Right ventricle myocardium inferior (tissue), 1 donor: ENCODE data around the gene DDA1. TPM values are rescaled to one million over a fixed set of nuclear protein-coding genes. Genes with fewer than 3 reads are reported as not detected.

Experiments
- ATAC-seq: fragments of 200-7000 bp; cut with Tn5 transposase; one replicate; pipeline ENCODE4 v1.9.1; 2020; ENCODE audit warnings: mild to moderate bottlenecking, moderate library complexity
- DNase-seq: peaks from one replicate; pipeline ENCODE4 v3.0.0; 2021; ENCODE audit errors: missing footprints
- intact Hi-C: fragments of 100-400 bp; cut with DNase I; formaldehyde crosslinking; loops from one replicate; pipeline ENCODE4 v1.11.0; 2022
- total RNA-seq: library from RNA; stranded (reverse); fragmentation: NEBNext Ultra II Directional; extraction: Animal tissue kit (Norgen Biotek cat#: 25700); gene quantifications from one replicate; pipeline ENCODE4 v1.2.1, GENCODE V29; 2021
- donor health status: DM: no; HTN: yes; CAD: no; lungs with severe emphysema.

The DDA1 gene
- total RNA-seq, 1 donor from 2014 or later: 28.8 TPM

DNA sequence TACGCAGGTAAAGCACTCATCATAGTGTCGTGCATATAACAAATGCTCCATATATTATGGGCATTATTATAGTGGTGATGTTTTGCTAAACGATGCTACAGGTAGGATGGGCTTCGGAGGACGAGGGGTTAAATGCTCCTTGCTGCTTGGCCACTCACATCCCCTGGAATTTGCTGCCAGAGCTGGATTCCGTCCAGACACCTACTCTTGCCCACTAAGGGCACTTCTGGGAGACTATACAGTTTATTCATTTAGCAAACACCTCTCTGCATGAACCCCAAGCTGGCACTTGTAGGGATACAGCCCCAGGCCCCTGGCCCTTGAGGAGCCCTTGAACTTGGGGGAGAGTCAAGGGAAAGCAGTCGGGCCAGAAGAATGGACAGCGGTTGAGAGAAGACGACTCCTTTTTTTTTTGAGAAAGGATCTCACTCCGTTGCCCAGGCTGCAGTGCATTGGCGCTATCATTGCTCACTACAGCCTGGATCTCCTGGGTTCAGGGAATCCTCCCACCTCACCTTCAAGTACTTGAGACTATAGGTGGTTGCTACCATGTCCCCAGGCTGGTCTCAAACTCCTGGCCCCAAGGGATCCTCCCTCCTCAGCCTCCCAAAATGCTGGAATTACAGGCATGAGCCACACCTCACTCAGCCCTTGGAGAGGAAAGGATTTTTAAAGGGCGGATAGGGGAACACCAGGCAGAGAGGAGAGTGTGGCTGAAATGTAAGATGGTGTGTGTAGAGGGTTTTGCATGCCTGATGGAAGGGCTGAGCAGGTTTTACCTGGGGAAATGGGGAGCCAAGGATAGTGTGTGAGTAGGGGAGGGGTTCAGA, 4.8 kb upstream of the DDA1 start:
- intact Hi-C loops: loop anchor here (1.0 to 2.0 kb wide), 2 partner anchors 32 to 37 kb away; partner anchors contain the start of genes BABAM1 and GTPBP3
- no peak for DNase-seq
- ATAC-seq: no peak

DNA sequence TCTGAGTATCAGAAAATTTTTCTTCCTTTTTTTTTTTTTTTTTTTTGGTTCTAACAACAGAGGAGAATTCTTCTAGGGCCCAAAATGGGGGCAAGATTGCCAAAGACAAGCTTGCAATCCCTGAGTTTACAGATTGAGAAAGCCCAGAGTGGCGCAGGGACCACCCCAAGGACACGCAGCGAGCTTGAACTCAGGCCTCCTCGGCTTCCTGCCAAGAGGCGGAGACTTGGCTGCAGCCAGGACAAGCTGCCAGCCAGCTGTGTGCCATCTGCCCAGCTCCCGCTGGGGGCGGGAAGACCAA, 4.2 kb upstream of the DDA1 start:
- DNase-seq (no peak), ATAC-seq (no peak)
- intact Hi-C loops: loop anchor here (1.0 to 2.0 kb wide), 2 partner anchors 32 to 38 kb away; partner anchors contain the start of genes BABAM1 and GTPBP3

DNA sequence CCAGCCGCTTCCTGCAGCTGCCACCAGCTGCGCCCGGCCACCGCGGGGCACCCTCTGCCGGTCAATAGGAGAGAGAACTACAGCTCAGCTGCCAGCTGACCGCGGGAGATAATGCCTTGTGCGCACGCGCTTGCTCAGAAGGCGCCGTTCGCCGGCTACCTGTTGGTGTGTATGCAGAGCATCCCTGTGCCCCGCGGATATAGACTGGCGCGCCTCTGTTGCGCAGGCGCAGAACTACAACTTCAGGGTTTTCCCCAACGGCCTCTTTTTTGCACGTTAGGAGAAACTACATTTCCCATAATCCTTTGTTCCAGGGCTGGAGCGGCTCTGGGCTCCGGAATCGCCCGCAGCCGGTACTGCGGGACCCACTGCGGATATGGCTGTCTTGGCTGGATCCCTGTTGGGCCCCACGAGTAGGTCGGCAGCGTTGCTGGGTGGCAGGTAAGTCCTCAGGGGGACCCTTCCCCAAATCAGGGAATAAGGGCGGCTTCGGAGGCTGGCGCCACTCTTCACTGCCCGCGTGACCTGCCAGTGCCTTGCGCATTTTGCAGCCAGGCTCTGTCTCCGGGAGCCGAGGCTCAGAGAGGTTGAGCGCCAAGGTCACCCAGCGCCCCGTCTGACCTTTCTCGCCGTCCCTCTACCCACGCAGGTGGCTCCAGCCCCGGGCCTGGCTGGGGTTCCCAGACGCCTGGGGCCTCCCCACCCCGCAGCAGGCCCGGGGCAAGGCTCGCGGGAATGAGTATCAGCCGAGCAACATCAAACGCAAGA, 3.7 kb upstream of the DDA1 start, which contains the start of gene MRPL34:
Gene MRPL34 (plus strand): TSS at position 356 of the 768 bp plus-strand sequence. CDS start 21 bp downstream, at position 377.
- intact Hi-C loops: loop anchor here (1.0 to 2.0 kb wide), 2 partner anchors 31 to 38 kb away; partner anchors contain the start of genes BABAM1 and GTPBP3
- ATAC-seq (peak; percentile 68), DNase-seq (peak; percentile 96)

DNA sequence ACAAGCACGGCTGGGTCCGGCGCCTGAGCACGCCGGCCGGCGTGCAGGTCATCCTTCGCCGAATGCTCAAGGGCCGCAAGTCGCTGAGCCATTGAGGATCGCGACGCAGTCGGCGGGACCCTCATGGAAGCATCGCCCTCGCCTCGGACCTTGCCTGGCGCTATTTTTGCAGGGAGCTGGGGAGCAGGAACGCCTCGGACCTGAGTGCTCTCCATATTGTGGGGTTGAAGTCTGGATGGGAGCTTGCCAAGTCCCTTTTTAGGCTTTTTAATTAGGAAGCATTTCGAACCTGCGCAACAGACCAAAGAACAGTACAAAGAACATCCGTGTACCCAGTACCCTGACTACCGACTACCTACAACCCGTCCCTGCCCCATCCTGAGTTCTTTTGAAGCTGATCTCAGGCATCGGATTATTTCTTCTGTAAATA, 3.1 kb upstream of the DDA1 start:
- ATAC-seq (no peak), DNase-seq (no peak)
- intact Hi-C loops: no loop called here

DNA sequence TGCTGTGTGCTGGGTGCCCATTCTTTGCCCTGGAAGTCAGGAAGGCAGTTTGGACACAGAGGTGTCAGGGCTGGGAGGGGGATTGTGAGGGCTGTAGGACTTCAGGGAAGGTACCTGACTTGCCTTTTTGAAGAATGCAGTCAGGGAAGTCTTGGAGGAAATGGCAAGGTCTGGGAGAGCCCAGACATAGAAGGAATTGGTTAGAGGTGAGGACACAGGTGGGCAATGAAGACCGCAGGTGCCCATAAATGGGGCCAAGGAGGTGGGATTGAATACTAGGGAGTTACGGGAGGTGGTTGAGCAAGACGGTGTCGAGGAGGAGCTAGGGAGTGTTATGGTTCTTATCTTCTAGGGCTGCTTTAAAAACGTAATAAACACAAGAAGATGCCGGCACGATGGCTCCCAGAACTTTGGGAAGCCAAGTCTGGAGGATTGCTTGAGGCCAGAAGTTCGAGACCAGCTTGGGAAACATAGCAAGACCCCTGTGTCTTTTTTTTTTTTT, 1.4 kb upstream of the DDA1 start:
- intact Hi-C loops: no loop called here
- ATAC-seq (no peak), DNase-seq (no peak)

DNA sequence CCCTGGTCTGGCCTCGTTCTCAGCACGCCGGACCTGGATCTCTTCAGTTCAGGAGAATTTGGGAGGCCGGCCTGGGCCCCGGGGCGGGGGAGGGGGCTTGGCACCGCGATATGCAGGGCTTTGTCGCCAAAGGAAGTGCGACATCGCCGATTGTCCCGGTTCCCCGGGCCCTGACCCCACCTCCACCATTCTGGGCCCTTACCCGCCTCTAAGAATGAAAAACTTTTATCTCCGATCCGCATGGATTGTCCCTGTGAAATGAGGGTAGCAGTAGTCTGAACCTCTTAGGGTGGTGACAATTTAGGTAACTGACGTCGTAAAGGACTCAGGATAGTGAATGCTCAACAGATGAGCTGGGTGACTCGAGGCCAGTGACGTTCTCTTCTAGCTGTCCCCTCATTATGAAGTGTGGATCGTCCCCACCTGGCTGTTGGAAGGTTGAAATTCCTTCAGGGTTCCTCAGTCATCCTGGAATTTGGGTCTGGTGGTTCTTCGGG, 650 bp downstream of the DDA1 start:
- intact Hi-C loops: no loop called here
- DNase-seq (no peak), ATAC-seq (no peak)

DNA sequence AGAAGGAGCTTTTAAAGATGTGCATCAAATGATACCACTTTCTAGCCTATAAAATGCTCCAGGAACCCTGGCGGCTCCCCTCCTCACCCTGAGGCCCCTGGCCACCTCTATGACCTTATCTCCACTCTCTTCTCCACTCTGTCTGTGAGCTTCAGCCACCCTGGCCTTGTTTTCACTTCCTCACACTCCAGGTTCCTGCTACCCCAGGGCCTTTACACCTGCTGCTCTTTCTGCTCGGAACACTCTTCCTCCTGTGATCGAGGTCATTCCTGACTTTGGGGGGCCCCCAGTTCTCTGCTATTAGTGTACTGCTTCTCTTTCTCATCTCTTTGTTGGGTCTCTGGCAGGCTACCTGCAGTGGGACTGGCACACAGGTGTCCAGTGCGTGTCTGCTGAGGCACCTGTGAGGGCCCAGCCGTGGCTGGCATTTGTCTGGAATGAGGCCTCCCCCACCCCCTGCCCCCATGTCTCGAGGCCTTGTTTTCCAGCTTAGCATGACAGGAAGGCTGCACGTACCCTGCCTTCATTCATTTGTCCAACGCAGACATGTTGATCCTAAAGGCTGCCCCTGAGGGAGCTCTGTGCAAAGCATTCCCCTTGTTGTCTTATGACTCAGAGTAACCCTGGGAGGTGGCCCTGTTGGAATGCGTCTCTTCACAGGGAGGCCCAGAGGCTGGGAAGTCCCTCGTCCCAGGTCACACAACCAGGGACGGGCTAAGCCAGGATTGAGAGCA, 2.3 kb downstream of the DDA1 start:
- ATAC-seq: no peak
- intact Hi-C loops: no loop called here
- DNase-seq: peak; percentile 15

DNA sequence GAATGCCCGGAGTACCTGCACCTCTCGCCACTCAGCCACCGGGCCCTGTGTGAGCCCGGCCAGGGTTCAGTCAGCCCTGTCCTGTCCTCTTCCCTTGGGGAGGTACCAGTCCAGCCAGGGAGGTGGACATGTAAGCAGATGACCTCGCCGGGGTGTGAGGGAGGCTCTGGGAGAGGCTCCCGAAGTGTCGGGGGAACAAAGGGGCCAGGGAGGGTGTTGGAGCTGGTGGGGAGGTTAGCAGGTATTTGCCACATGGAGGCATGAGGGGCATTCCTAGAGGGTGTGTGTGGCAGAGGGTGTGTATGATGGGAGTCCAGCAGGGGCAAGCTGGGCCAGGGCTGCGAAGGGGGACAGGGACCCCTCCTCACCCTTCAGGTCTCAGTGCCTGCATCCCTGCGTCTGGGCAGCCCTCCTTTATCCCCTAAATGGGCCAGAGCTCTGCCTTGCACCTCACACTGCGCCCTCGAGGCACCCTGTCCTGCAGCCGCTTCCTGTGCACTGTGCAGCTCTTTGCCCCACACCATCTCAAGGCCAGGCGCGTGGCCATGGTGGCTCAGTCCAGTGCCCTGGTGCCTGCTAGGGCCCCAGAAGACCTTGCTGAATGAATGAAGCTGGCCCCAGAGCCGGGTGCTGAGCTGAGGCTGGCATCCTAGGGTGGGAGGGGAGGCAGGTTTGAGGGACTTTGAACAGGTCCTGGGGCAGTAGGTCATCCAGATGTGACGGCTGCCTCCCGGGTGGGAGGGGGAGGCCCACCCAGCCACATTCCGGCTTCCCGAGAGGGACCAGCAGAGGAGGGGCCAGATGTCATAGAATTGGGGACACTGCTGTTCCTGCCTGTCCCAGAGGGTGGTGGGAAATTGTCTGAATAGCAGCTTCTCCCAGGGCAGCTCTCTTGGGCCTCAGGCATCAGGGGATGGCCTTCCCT, 3.1 kb downstream of the DDA1 start:
- ATAC-seq (no peak), DNase-seq (peak; percentile 37)
- intact Hi-C loops: no loop called here

DNA sequence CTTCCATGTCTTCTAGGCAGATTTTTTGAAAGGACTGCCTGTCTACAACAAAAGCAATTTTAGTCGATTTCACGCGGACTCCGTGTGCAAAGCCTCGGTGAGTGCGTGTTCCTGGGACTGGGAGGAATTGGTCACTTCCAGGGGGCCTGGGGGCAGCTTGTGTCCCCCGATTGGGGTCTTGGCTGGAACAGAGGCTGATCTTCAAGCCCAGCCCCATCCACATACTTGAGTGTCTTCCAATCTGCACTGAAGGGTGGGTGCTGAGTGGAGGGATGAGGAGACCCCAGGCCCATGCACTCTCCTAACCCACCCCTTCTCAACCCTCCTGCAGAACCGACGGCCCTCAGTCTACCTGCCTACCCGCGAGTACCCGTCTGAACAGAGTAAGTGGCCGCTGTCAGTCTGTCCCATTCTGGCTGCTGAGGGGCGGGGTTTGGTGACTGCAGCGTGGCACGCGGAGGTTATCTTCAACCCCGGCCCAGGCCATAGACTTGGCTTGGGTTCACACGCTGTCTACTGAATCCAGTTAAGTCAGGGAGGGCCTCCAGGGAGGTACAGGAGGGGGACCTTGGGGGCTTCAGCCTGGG, 4.7 kb downstream of the DDA1 start:
- ATAC-seq (no peak), DNase-seq (no peak)
- intact Hi-C loops: no loop called here

DNA sequence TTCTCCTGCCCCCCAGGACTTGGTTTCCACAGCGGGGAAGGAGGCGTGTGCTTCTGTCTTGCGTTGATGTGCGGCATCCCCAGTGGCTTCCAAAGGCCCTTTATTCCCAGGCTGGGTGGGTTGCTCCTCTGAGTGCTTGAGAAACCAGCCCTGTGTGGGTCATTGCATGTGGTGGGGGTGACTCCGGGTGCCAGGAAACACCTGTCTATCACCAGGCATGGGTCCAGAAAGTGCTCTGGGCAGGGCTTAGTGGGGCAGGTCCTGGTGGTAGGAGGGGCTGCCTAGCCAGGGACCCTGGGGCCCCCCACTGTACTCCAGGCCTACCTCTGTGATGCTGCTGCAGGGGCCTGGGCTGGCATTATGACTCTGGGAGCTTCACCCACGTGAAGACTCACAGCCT, 9.6 kb downstream of the DDA1 start:
- intact Hi-C loops: no loop called here
- DNase-seq (no peak), ATAC-seq (no peak)

DNA sequence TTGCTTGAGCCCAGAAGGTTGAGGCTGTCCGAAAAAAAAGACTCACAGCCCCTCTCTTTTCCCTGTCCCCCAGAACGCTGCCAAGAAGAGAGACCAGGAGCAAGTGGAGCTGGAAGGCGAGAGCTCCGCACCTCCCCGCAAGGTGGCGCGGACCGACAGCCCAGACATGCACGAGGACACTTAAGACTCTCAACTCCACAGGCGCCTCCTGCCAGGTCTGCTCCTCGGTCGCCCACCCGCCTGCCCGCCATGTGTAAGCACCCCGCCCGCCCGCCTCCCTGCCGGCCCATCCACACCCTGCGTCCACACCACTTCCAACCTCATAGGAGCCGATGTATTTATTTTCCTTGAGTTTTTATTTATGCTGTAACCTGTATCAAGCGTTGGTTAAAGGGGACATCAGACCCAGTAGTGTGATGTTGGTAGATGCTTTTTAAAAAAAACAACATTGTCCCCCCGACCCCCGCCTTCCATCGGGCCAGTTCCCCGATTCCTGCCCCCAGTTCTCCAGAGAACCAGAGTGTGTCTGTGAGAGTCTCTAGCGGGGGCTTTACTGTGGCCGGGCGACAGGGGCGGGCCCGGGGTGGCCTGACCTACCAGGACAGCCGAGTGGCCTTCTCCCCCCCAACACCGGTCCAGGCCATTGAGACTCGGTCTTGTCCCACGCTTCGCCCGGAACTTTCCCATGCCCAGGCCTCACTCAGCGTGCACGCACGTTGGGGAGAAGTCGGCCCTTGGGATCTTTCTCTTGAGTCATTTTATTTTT, 10.3 kb downstream of the DDA1 start:
- ATAC-seq: no peak
- no peak for DNase-seq

DNA sequence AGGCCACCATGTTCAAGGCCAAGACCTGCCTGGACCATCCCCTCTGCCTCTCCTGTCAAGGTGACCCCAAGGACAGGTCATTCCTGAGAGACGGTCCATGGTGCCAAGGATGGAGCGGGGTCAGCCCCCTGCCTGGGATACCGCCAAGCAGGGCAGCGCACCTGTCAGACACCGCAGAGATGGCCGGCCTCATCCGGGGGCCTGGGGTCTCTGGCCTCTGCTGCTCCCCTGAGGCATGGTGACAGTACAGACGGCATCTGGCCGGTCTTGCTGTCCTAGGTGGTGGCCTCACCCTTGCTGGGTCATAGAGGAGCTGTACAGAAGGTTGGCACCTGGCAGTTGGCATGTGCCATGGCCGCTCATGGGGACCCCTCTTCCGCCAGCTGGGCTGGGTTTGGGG, 11.1 kb downstream of the DDA1 start:
- intact Hi-C loops: no loop called here
- ATAC-seq (no peak), DNase-seq (no peak)

More for the DNA sequence above, 10.3 kb downstream of the DDA1 start:
- intact Hi-C loops: no loop called here

DNA sequence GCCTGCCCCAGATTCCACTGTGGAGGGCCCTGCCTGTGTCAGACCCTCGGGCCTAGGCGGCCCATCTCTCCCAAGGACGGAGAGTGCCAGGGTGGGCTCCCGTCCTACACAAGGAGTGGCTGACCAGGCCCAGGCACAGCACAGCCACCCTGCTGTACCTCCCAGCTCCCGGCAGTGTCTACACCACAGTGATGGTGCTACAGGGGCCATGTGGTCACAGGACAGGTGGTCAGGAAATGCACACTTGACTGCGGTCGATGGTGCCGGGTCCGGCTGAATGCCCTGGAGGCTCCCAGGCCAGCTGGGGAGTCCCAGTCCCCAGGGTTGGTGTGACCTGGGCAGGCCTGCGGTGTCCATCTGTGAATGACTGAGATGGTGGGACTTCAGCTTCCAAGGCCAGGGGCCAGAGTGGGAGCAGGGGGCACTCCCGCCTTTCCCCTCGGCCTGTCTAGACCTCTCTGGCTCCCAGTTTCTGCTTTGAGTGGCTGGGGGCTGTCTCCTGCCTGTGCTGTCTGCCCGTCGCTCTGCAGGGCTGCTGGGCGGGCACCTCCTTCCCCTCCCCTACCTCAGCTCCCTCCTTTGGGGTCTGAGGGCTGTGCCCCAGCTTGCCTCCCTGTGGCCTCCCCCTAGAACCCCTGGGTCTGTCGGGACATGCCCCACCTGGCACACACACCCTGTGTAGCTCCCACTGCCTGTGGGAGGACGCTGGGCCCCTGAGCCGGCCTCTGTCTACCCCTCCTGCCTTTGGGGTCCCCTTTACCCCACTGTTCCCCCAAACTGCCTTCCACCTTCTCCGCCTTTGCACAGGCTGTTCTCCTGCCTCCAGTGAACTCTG, 12.5 kb downstream of the DDA1 start:
- ATAC-seq: no peak
- intact Hi-C loops: no loop called here
- no peak for DNase-seq

DNA sequence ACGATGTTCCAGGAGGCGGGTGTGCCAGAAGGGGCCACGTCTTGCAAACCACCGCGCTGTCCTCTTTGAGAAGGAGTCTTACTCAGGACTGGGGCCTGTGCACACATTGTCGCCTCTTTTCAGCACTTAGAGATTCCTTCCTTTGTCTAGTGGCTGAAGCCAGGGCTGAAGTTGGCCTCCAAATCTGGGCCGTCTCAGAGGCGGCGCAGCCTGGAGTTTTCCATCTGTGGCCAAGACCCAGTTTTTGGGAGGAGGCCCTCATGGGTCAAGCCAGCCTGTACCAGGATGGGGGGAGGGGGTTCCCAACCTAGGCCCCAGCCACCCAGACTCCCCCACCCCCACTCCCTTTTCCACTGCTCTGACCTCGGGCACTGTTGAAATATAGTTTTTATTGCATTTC, 13.5 kb downstream of the DDA1 start:
- DNase-seq (no peak), ATAC-seq (no peak)
- intact Hi-C loops: no loop called here

DNA sequence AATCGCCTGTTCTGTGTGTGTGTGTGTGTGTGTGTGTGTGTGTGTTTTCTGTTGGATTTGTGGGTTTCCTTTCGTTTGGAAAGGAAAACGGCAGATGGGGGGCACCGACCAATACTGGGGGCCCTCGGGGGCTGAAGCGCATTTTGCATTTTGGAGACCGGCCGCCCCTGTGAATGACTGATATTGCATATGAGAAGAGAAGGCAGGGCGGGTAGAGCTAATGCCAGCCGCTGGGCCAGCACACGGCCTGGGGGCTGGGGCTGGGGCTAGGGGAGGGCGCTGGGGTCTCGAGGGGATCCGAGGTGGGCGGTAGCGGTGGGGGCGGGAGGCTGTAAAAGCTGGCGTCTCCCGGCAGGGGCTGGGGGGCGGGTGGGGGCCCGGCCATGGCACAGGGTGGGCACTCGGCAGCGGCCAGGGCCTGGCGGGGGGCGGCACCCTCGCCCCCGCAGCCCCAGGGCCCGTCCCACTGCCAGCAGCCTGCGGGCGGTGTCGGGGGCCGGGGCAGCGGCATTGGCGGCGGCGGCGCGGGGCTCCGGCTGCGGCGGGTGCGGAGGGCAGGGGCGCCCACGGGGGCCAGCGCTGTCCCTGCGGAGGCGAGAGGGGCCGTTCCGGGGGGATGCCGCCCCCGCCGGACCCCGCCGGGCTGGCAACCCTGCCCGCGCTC, 14.1 kb downstream of the DDA1 start:
- intact Hi-C loops: no loop called here
- DNase-seq: no peak
- no peak for ATAC-seq

DNA sequence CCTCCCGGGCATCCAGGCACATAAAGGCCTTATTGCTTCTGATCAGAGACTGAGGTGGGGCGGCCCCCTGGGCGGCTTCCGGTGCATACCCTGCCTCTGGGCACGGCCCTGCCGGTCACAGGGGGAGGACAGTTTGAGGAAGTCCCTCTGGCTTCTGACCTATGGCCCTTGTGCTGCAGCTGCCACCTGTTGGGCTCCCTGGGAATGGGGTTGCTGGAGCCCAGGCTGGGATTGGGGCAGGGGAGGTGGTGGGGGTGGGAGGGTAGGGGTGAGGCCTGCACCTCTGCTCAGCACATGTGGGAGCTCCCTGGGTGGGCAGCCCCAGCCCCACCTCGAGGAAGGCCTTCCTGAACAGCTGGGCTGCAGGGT, 14.6 kb downstream of the DDA1 start:
- intact Hi-C loops: no loop called here
- no peak for ATAC-seq
- DNase-seq: no peak
